A673 (cell line): ENCODE measurements around the gene RNH1.

Source experiments
- EZH2 ChIP-seq: fragments of 200-600 bp; sonication (generic); IDR thresholded peaks from 2 replicates; pipeline ENCODE4 v1.6.1; 2017; ENCODE audit warnings: borderline replicate concordance, low read depth, mild to moderate bottlenecking, mixed read lengths, antibody characterized with exemption, low read length; ENCODE audit not compliant: poor library complexity, severe bottlenecking
- TF ChIP-seq, protein P1 (sequence below): fragments of 300-800, 200-600 bp; sonication (generic); conservative IDR thresholded peaks from 2 replicates; pipeline ENCODE4 v1.5.1; 2017; ENCODE audit warnings: low read depth, mild to moderate bottlenecking, antibody characterized with exemption, low read length, moderate library complexity, mixed read lengths

DNA sequence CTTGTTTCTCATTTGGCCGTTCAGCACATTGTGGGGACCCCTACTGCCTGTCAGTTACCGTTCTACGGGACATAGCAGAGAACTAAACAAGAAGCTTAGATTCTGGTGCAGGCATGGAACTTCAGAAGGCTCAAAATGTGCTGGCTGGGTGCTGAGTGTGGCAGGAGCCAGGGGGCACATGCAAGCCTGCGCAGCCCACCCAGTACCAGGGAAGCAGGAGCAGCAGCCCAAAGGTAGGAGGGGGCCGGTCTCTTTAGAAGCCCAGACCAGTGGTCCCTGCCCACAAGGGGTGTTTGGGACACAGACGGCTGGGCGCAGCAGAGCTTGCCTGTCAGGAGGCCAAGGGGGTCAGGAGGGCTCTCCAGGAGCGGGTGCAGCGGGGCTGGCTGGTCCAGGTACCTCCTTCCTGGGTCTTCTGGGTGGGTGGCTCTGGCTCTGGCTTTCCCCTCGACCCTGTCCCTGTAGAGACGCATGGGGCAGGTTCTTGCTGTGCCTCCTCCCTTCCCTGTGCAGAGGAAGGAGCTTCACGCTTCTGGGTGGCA, 54.8 kb downstream of the RNH1 start:
- TF ChIP-seq, protein P1, sequence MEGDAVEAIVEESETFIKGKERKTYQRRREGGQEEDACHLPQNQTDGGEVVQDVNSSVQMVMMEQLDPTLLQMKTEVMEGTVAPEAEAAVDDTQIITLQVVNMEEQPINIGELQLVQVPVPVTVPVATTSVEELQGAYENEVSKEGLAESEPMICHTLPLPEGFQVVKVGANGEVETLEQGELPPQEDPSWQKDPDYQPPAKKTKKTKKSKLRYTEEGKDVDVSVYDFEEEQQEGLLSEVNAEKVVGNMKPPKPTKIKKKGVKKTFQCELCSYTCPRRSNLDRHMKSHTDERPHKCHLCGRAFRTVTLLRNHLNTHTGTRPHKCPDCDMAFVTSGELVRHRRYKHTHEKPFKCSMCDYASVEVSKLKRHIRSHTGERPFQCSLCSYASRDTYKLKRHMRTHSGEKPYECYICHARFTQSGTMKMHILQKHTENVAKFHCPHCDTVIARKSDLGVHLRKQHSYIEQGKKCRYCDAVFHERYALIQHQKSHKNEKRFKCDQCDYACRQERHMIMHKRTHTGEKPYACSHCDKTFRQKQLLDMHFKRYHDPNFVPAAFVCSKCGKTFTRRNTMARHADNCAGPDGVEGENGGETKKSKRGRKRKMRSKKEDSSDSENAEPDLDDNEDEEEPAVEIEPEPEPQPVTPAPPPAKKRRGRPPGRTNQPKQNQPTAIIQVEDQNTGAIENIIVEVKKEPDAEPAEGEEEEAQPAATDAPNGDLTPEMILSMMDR = no peak
- no peak for TF ChIP-seq EZH2
